Endothelial cell of umbilical vein (primary cell): ENCODE results near the gene CFAP99. TPM values are rescaled to one million over a fixed set of nuclear protein-coding genes. Genes with fewer than 3 reads are reported as not detected.

Source experiments
- BruUV-seq: library from RNA; stranded (reverse); fragments of 400-500 nt; replicated peaks from 2 replicates; lab custom pipeline; 2021; lab: Mats Ljungman, UMichigan
- CTCF ChIA-PET: fragments of 300-600, 350-600 bp; sonication (Branson Sonifier 250); formaldehyde crosslinking; loops from one replicate; lab custom pipeline; 2021; ENCODE audit warnings: antibody characterized with exemption, inconsistent platforms; lab: Charles Lee
- POLR2A ChIA-PET: fragments of 300-600, 350-600 bp; sonication (Branson Sonifier 250); formaldehyde crosslinking; loops from one replicate; lab custom pipeline; 2021; ENCODE audit warnings: antibody characterized with exemption, inconsistent platforms; lab: Charles Lee
- DNase-seq: peaks from one replicate; pipeline ENCODE4 v3.0.0-alpha.2; 2011; ENCODE audit warnings: low read depth, low spot score
- FAIRE-seq: peaks from 2 replicates; lab custom pipeline; 2011; peaks lifted over from hg19 to GRCh38; lab: Jason Lieb, UNC
- H2AFZ ChIP-seq: 2 replicates; pipeline ENCODE4 v1.6.0; 2012; ENCODE audit warnings: low read depth, low read length, control low read depth, inconsistent platforms
- H3K27ac ChIP-seq: 2 replicates; pipeline ENCODE4 v1.5.1; 2011; ENCODE audit warnings: low read depth, mild to moderate bottlenecking, control low read depth, low read length, moderate library complexity; ENCODE audit not compliant: insufficient read depth
- H3K27me3 ChIP-seq, 2 experiments: 2 replicates each; pipeline versions ENCODE4 v1.6.0 to v1.6.1; 2011; ENCODE audit warnings: low read length in 2 of 2, mixed read lengths in 1 of 2; ENCODE audit not compliant: control insufficient read depth in 2 of 2, insufficient read depth in 2 of 2
- H3K36me3 ChIP-seq, 2 experiments: 2 replicates in 1 of 2; 3 replicates in 1 of 2; pipeline ENCODE4 v1.5.1; 2011; ENCODE audit warnings: low read length in 2 of 2, mild to moderate bottlenecking in 1 of 2, moderate library complexity in 1 of 2; ENCODE audit not compliant: control insufficient read depth in 2 of 2, insufficient read depth in 2 of 2; ENCODE audit errors: extremely low read depth in 1 of 2
- H3K4me1 ChIP-seq: 3 replicates; pipeline ENCODE4 v1.5.1; 2011; ENCODE audit warnings: mild to moderate bottlenecking, low read length; ENCODE audit not compliant: control insufficient read depth, insufficient read depth; ENCODE audit errors: extremely low read depth
- H3K4me2 ChIP-seq: 2 replicates; pipeline ENCODE4 v1.6.1; 2011; ENCODE audit warnings: low read length, control low read depth, mixed read lengths; ENCODE audit not compliant: insufficient read depth
- H3K4me3 ChIP-seq, 3 experiments: fragments of 200-600 bp in 1 of 3; sonication (generic), shearing (Covaris generic) in 1 of 3; replicated peaks in 1 of 3; 2 replicates each; pipeline ENCODE4 v1.5.1; 2011 to 2016; ENCODE audit warnings: control low read depth in 3 of 3, low read length in 3 of 3, mild to moderate bottlenecking in 2 of 3, inconsistent platforms in 1 of 3, low read depth in 1 of 3, moderate library complexity in 1 of 3; ENCODE audit not compliant: insufficient read depth in 1 of 3
- H3K79me2 ChIP-seq: 2 replicates; pipeline ENCODE4 v1.6.0; 2012; ENCODE audit warnings: low read length, inconsistent platforms; ENCODE audit not compliant: control insufficient read depth, insufficient read depth
- H3K9ac ChIP-seq: replicated peaks from 2 replicates; pipeline ENCODE3; 2011; ENCODE audit warnings: low read length, control low read depth; ENCODE audit not compliant: insufficient read depth; ENCODE audit errors: extremely low read depth
- H3K9me1 ChIP-seq: replicated peaks from 3 replicates; pipeline ENCODE4 v1.6.0; 2011; ENCODE audit warnings: mild to moderate bottlenecking, low read length; ENCODE audit not compliant: control insufficient read depth, insufficient read depth; ENCODE audit errors: extremely low read depth
- H3K9me3 ChIP-seq: replicated peaks from 2 replicates; pipeline ENCODE4 v1.5.1; 2012; ENCODE audit warnings: low read length, inconsistent platforms; ENCODE audit not compliant: control insufficient read depth, insufficient read depth
- H4K20me1 ChIP-seq: replicated peaks from 2 replicates; pipeline ENCODE3; 2011; ENCODE audit warnings: mild to moderate bottlenecking, low read length; ENCODE audit not compliant: control insufficient read depth, insufficient read depth; ENCODE audit errors: extremely low read depth
- EZH2 ChIP-seq: IDR thresholded peaks from 2 replicates; pipeline ENCODE4 v1.6.1; 2012; ENCODE audit warnings: borderline replicate concordance, low read depth, mild to moderate bottlenecking, moderate library complexity, low read length, inconsistent platforms; ENCODE audit not compliant: severe bottlenecking
- FOS ChIP-seq: IDR thresholded peaks from 2 replicates; pipeline ENCODE4 v1.6.1; 2011; ENCODE audit warnings: mild to moderate bottlenecking, low read length, moderate library complexity, borderline replicate concordance; ENCODE audit not compliant: insufficient read depth
- GATA2 ChIP-seq: IDR thresholded peaks from 2 replicates; pipeline ENCODE4 v1.7.0; 2011; ENCODE audit warnings: low read depth, mild to moderate bottlenecking, moderate library complexity, mixed read lengths, low read length; ENCODE audit not compliant: insufficient read length, insufficient read depth
- JUN ChIP-seq: IDR thresholded peaks from 2 replicates; pipeline ENCODE4 v1.6.1; 2011; ENCODE audit warnings: borderline replicate concordance, low read depth; ENCODE audit not compliant: insufficient read length, insufficient read depth
- MAX ChIP-seq: IDR thresholded peaks from 2 replicates; pipeline ENCODE4 v1.6.1; 2011; ENCODE audit not compliant: insufficient read depth, insufficient read length
- MYC ChIP-seq: IDR thresholded peaks from one replicate; pipeline ENCODE4 v1.6.1; 2011; ENCODE audit warnings: mild to moderate bottlenecking, low read depth, low read length
- POLR2A ChIP-seq: IDR thresholded peaks from 2 replicates; pipeline ENCODE4 v1.6.1; 2012; ENCODE audit warnings: low read depth, mild to moderate bottlenecking, control low read depth, low read length
- POLR2AphosphoS5 ChIP-seq: IDR thresholded peaks from 2 replicates; pipeline ENCODE4 v1.6.1; 2012; ENCODE audit warnings: low read depth, mild to moderate bottlenecking, control low read depth, low read length, moderate library complexity; ENCODE audit not compliant: insufficient read depth
- dilution Hi-C: fragments of 300-500 bp; cut with MboI; formaldehyde crosslinking; loops from one replicate; pipeline ENCODE4 v1.15.0; 2019; ENCODE audit warnings: low sequenced_read_pairs; ENCODE audit not compliant: extremely low pct_ligation_motif_present
- intact Hi-C: fragments of 100-400 bp; cut with micrococcal nuclease; formaldehyde crosslinking; loops from one replicate; pipeline ENCODE4 v1.10.0; 2022
- polyA plus RNA-seq, 4 experiments: library from polyadenylated mRNA; depleted of rRNA in 3 of 4; stranded (reverse) in 3 of 4; unstranded in 1 of 4; fragments of >200 nt; gene quantifications; 2 replicates each; pipeline versions ENCODE4 v1.2.1 to v1.2.3, GENCODE V29; 2011 to 2012; ENCODE audit warnings: missing spikeins in 1 of 4
- total RNA-seq: library from RNA; stranded (reverse); gene quantifications from 2 replicates; pipeline ENCODE4 v1.2.3, GENCODE V29; 2021
- TF ChIP-seq, protein P1 (sequence below), 2 donors: IDR thresholded peaks; 1 replicate in 1 of 2; 2 replicates in 1 of 2; pipeline ENCODE4 v1.5.1; 2011; ENCODE audit warnings: low read length in 2 of 2, mild to moderate bottlenecking in 2 of 2, moderate library complexity in 2 of 2, control low read depth in 1 of 2, inconsistent platforms in 1 of 2, low read depth in 1 of 2; ENCODE audit not compliant: insufficient read depth in 1 of 2; ENCODE audit errors: extremely low read depth in 1 of 2

The CFAP99 gene
- total and polyA plus RNA-seq, 2 donors (not counting 3 experiments of a cell fraction or from before 2014, with no cell fraction given), result 0.03 TPM; not detected in 1

DNA sequence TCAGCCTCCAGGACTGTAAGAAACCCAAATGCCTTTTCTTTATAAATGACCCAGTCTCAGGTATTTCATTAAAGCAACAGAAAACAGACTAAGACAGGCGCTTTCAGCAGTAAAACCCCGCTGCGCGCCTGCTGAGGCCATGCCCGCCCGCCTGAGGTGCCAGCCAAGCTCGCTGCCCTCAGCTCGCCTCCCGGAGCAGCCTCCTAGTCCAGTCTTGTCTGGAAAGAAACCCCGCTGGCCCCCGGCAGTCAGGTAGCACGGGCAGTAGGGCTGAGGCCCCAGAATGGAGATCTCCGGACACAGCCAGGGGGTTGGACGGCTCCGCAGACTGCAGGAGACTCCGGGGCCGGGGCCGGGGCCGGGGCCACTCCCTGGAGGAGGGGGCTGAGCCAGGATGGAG, 32.0 kb upstream of the CFAP99 start:
- Histone ChIP-seq H3K27ac (no peak overlapping the region), H3K9me3 (no peaks in the 10 kb centered on the region), H2AFZ (no peak overlapping the region), H3K9me1 (no peaks in the 10 kb centered on the region), H4K20me1 (no peaks in the 10 kb centered on the region), H3K4me3 (no peak overlapping the region), H3K36me3 (no peaks in the 10 kb centered on the region), H3K4me1 (no peaks in the 10 kb centered on the region), H3K4me2 (no peak overlapping the region), H3K9ac (no peak overlapping the region), H3K27me3 (no peaks in the 10 kb centered on the region), H3K79me2 (no peaks in the 10 kb centered on the region)
- dilution Hi-C loops (no loop called here), intact Hi-C loops (no loop called here)
- TF ChIP-seq EZH2, result no peak
- no peak for TF ChIP-seq POLR2AphosphoS5
- no peak for TF ChIP-seq MAX
- TF ChIP-seq JUN, result no peak
- TF ChIP-seq, protein P1, sequence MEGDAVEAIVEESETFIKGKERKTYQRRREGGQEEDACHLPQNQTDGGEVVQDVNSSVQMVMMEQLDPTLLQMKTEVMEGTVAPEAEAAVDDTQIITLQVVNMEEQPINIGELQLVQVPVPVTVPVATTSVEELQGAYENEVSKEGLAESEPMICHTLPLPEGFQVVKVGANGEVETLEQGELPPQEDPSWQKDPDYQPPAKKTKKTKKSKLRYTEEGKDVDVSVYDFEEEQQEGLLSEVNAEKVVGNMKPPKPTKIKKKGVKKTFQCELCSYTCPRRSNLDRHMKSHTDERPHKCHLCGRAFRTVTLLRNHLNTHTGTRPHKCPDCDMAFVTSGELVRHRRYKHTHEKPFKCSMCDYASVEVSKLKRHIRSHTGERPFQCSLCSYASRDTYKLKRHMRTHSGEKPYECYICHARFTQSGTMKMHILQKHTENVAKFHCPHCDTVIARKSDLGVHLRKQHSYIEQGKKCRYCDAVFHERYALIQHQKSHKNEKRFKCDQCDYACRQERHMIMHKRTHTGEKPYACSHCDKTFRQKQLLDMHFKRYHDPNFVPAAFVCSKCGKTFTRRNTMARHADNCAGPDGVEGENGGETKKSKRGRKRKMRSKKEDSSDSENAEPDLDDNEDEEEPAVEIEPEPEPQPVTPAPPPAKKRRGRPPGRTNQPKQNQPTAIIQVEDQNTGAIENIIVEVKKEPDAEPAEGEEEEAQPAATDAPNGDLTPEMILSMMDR (IDR thresholded peaks at IDR 0.05; ENCODE audit: extremely low read depth in 1 of 2, insufficient read depth in 1 of 2, low read depth in 1 of 2, low read length in 2 of 2), result no peak
- no peak for TF ChIP-seq GATA2
- TF ChIP-seq FOS, result no peak
- no peak for TF ChIP-seq POLR2A
- no peak for TF ChIP-seq MYC
- no peak for DNase-seq
- ChIA-PET CTCF (interaction anchor here (1.1 kb wide), 1 partner anchor 50 kb away, joined by 3 read pairs; no protein-coding TSS in a partner anchor), POLR2A (no interaction called here)
- no TSS peak for BruUV-seq
- FAIRE-seq, result no peak
